HCT116 (cell line): ENCODE results near the gene HECW1.

Experiments
- CTCF ChIP-seq, 3 experiments: fragments of 200-600 bp in 1 of 3; sonication (generic) in 1 of 3; IDR thresholded peaks in 2 of 3; conservative IDR thresholded peaks in 1 of 3; 2 replicates each; pipeline ENCODE4 v1.5.1; 2012 to 2017; ENCODE audit warnings: low read depth in 2 of 3, low read length in 2 of 3, antibody characterized with exemption in 1 of 3, borderline replicate concordance in 1 of 3, control low read depth in 1 of 3, mild to moderate bottlenecking in 1 of 3, mixed read lengths in 1 of 3, mixed run types in 1 of 3, moderate library complexity in 1 of 3; ENCODE audit not compliant: insufficient read depth in 1 of 3
- TF ChIP-seq, protein P1 (sequence below): IDR thresholded peaks from 2 replicates; pipeline ENCODE4 v1.6.1; 2012; ENCODE audit warnings: low read depth

DNA sequence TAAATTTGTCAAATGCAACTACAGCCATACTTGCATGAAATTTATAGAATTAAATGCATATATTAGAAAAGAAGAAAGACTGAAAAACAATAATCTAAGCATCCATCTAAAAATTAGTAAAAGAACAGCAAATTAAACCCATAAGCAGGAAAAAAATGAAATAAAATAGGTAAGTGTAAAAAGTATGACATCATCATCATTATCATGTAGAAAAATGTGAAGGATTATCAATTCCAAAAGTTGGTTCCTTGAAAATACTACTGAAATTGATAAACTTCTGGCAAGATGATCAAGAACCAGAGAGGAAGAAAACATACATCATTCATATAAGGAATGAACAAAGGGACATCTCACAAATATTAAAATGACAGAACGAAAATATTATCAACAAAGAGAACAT is 19.6 kb upstream of the HECW1 start:
- TF ChIP-seq, protein P1, sequence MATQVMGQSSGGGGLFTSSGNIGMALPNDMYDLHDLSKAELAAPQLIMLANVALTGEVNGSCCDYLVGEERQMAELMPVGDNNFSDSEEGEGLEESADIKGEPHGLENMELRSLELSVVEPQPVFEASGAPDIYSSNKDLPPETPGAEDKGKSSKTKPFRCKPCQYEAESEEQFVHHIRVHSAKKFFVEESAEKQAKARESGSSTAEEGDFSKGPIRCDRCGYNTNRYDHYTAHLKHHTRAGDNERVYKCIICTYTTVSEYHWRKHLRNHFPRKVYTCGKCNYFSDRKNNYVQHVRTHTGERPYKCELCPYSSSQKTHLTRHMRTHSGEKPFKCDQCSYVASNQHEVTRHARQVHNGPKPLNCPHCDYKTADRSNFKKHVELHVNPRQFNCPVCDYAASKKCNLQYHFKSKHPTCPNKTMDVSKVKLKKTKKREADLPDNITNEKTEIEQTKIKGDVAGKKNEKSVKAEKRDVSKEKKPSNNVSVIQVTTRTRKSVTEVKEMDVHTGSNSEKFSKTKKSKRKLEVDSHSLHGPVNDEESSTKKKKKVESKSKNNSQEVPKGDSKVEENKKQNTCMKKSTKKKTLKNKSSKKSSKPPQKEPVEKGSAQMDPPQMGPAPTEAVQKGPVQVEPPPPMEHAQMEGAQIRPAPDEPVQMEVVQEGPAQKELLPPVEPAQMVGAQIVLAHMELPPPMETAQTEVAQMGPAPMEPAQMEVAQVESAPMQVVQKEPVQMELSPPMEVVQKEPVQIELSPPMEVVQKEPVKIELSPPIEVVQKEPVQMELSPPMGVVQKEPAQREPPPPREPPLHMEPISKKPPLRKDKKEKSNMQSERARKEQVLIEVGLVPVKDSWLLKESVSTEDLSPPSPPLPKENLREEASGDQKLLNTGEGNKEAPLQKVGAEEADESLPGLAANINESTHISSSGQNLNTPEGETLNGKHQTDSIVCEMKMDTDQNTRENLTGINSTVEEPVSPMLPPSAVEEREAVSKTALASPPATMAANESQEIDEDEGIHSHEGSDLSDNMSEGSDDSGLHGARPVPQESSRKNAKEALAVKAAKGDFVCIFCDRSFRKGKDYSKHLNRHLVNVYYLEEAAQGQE = no peak
- TF ChIP-seq CTCF (IDR thresholded peaks at IDR 0.05 in 2 of 3, conservative IDR thresholded peaks at IDR 0.05 in 1 of 3; ENCODE audit: borderline replicate concordance in 1 of 3, insufficient read depth in 1 of 3, low read depth in 2 of 3, low read length in 2 of 3) = no peak
